ENCODE data around the gene ZC3H18. TPM values are rescaled to one million over a fixed set of nuclear protein-coding genes. Genes with fewer than 3 reads are reported as not detected.

The ZC3H18 gene
- total RNA-seq, 1 donor = 13.3 TPM

DNA sequence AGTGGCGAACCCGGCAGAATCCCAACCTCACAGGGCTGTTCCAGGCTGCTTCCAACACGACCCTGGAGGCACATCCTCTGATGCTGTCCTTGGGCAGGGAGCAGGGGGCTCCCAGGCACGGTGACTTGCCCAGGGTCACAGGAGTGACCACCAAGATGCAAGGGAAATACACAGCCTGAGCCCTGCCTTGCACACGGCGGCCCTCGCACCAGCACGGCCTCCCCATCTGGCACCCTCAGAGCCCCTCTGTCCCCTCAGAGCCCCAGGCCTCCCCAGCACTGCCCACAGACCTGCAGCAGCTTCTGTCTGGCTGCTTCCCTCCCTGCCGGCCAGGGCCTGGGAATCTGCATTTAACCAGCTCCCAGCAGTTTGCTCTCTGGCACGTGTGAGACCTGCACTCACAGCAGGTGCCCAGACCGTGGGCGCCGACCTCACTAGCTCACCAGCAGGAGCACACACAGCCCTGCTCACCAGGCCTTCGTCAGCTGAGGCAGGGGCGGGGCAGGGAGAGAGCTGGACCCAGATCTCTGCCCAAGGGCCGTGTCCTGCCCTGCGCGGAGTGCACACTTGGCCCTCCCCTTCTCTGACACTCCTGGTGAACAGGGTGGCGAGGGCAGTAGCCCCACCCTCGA lies 29.7 kb upstream of the ZC3H18 start:
- no peak for TF ChIP-seq CTCF (IDR thresholded peaks at IDR 0.05; ENCODE audit: insufficient read depth, low read length)
- H3K4me3 ChIP-seq (ENCODE audit: low read depth, low read length) = no peak overlapping the region
- DNase-seq (ENCODE audit: low read depth) = no peak

GRCh38 chr16:88541831-88542616 lies 28.2 kb upstream of the ZC3H18 start:
- no peak for DNase-seq (ENCODE audit: low read depth)
- H3K4me3 ChIP-seq (ENCODE audit: low read depth, low read length) = no peak overlapping the region
- TF ChIP-seq CTCF (IDR thresholded peaks at IDR 0.05; ENCODE audit: insufficient read depth, low read length) = no peak

DNA sequence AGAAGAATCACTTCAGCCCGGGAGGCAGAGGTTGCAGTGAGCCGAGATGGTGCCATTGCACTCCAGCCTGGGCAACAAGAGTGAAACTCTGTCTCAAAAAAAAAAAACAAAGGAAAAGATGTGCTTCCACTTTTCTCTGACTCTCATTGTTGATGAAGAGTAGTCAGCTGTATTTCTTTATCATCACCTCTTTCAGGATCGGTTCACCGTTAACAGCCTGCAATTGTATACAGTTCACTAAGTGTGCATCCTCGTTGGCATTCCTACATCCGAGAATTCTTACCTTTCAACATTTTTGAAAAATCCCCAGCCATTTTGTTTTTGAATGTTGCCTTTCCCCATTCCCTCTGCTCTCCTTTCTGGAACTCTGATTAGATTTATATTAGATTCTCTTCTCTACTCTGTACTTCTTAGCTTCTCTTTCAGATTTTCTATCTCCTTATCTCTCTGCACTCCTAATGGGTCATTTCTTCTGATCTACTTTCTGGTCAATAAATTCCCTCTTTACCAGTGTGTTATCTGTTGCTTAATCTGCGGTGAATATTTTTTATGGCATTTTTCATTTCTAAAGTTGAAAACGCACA lies 26.9 kb upstream of the ZC3H18 start:
- no peak for DNase-seq (ENCODE audit: low read depth)
- no peak overlapping the region for H3K4me3 ChIP-seq (ENCODE audit: low read depth, low read length)
- TF ChIP-seq CTCF (IDR thresholded peaks at IDR 0.05; ENCODE audit: insufficient read depth, low read length) = no peak

GRCh38 chr16:88545781-88546180 lies 24.4 kb upstream of the ZC3H18 start:
- TF ChIP-seq CTCF (IDR thresholded peaks at IDR 0.05; ENCODE audit: insufficient read depth, low read length) = no peak
- no peak for DNase-seq (ENCODE audit: low read depth)
- no peak overlapping the region for H3K4me3 ChIP-seq (ENCODE audit: low read depth, low read length)

DNA sequence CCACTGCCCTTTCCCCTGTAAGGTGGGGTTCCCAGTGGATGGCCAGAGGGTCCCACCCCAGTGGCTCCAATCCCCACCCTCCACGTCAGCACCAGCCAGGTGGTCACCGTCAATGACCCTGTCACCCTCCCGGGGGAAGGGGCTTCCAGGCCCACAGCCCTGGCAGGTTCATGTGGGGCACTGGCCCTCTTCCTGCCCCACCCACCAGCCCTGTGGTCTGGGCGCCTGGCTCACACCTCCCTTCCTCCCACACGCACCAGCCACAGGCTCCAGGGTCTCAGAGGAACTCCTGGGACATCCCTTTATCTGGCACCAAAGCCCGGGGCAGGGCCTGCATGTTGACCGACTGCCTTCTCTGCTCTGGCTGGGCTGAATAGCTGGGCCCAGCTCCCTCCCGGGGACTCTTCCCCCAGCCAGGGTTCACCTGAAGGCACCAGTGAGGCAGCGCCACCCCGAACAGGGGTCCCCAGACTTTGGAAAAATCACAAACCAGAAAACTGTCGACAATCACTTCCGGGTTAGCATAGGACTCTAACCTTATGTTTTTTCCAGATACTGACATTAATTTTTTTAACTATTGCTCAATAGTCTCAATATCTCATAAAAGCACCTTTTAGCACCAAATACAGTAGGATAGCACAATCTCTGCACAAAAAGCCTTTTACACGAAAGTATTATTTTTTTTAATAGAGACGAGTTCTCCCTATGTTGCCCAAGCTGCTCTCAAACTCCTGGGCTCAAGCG lies 21.9 kb upstream of the ZC3H18 start:
- TF ChIP-seq CTCF (IDR thresholded peaks at IDR 0.05; ENCODE audit: insufficient read depth, low read length) = no peak
- DNase-seq (ENCODE audit: low read depth) = no peak
- H3K4me3 ChIP-seq (ENCODE audit: low read depth, low read length) = no peak overlapping the region

- no peak for DNase-seq (ENCODE audit: low read depth)
- TF ChIP-seq CTCF (IDR thresholded peaks at IDR 0.05; ENCODE audit: insufficient read depth, low read length) = no peak
- no peak overlapping the region for H3K4me3 ChIP-seq (ENCODE audit: low read depth, low read length)
Observed at GRCh38 chr16:88548985-88549384, 21.2 kb upstream of the ZC3H18 start.
